Prostate gland (tissue), 2 donors: Measurements from ENCODE around the gene BCL6.

ENCODE experiments used
- CTCF ChIP-seq, 4 experiments: fragments of 200-600 bp in 2 of 4; fragments of 450-650 bp in 2 of 4; sonication (generic) in 2 of 4; IDR thresholded peaks; 1 replicate in 3 of 4; 2 replicates in 1 of 4; pipeline ENCODE4 v1.5.1; 2016 to 2019; ENCODE audit warnings: antibody characterized with exemption in 4 of 4, mild to moderate bottlenecking in 2 of 4, moderate library complexity in 2 of 4
- POLR2A ChIP-seq: fragments of 450-650 bp; IDR thresholded peaks from one replicate; pipeline ENCODE4 v1.6.1; 2016; ENCODE audit warnings: antibody characterized with exemption, mild to moderate bottlenecking

GRCh38 chr3:187742351-187743171 is 2.7 kb downstream of the BCL6 start:
- TF ChIP-seq CTCF (IDR thresholded peaks at IDR 0.05) (no peak), POLR2A (no peak)
